Measurements from ENCODE around the gene LRRC53. TPM values are rescaled to one million over a fixed set of nuclear protein-coding genes. Genes with fewer than 3 reads are reported as not detected.

LRRC53 gene
- total and polyA plus RNA-seq, 2 of the 4 experiments (the other 2 are of a cell fraction): not detected

DNA sequence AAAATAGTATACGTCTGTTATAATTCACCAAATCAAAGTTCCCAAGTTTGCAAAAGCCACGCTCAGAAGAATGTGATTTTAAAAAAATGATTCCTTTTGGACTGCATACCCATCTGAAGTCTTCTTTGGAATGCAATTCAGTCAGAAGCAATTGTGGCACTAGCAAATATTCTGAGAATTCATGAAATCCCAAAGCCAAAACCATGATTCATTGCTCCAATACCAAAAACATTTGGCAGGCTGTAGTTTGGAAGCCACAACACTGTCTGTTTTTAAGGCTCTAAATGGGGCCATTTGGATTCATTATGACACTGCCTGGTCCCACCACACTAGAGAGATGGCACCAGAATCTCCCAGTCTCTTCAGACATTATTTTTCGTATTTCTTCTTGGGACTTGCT, 21.8 kb upstream of the LRRC53 start:
- ATAC-seq (ENCODE audit: low read depth): peak; percentile 37
- H3K14ac ChIP-seq (replicated peaks; ENCODE audit: low read depth, low read length): no peak overlapping the region
- intact Hi-C loops (cut with micrococcal nuclease): no loop called here
- no peak overlapping the region for H4K8ac ChIP-seq (ENCODE audit: low read depth in 2 of 2, low read length in 2 of 2)
- no peaks in the 10 kb centered on the region for H4K20me1 ChIP-seq (ENCODE audit: insufficient read depth, low read length)
- no peaks in the 10 kb centered on the region for H3K9me3 ChIP-seq (ENCODE audit: control insufficient read depth, insufficient read depth, low read length)
- dilution Hi-C loops (cut with HindIII; ENCODE audit: low sequenced_read_pairs, unreplicated experiment): no loop called here
- ChIA-PET CTCF (no interaction called here), POLR2A (ENCODE audit: unreplicated experiment) (no interaction called here)
- no peaks in the 10 kb centered on the region for H3K36me3 ChIP-seq (ENCODE audit: control insufficient read depth, insufficient read depth, low read length)
- no peak overlapping the region for H4K5ac ChIP-seq (ENCODE audit: low read depth, low read length)
- no TSS peak for BruUV-seq (replicated peaks)
- H2AFZ ChIP-seq (replicated peaks; ENCODE audit: low read length, poor library complexity): no peak overlapping the region
- DNase-seq: no peak
- TF ChIP-seq, protein P1, sequence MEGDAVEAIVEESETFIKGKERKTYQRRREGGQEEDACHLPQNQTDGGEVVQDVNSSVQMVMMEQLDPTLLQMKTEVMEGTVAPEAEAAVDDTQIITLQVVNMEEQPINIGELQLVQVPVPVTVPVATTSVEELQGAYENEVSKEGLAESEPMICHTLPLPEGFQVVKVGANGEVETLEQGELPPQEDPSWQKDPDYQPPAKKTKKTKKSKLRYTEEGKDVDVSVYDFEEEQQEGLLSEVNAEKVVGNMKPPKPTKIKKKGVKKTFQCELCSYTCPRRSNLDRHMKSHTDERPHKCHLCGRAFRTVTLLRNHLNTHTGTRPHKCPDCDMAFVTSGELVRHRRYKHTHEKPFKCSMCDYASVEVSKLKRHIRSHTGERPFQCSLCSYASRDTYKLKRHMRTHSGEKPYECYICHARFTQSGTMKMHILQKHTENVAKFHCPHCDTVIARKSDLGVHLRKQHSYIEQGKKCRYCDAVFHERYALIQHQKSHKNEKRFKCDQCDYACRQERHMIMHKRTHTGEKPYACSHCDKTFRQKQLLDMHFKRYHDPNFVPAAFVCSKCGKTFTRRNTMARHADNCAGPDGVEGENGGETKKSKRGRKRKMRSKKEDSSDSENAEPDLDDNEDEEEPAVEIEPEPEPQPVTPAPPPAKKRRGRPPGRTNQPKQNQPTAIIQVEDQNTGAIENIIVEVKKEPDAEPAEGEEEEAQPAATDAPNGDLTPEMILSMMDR (conservative IDR thresholded peaks at IDR 0.05; ENCODE audit: low read depth, low read length): no peak
- TF ChIP-seq CEBPB (IDR thresholded peaks at IDR 0.05; ENCODE audit: low read depth, low read length) (no peak), MAZ (IDR thresholded peaks at IDR 0.05; ENCODE audit: borderline replicate concordance, low read depth, low read length) (no peak), MXI1 (IDR thresholded peaks at IDR 0.05; ENCODE audit: borderline replicate concordance, low read depth, low read length) (no peak), RFX5 (IDR thresholded peaks at IDR 0.05; ENCODE audit: low read depth, low read length) (no peak), RAD21 (IDR thresholded peaks at IDR 0.05; ENCODE audit: low read length) (no peak)
- TF ChIP-seq, protein P2, sequence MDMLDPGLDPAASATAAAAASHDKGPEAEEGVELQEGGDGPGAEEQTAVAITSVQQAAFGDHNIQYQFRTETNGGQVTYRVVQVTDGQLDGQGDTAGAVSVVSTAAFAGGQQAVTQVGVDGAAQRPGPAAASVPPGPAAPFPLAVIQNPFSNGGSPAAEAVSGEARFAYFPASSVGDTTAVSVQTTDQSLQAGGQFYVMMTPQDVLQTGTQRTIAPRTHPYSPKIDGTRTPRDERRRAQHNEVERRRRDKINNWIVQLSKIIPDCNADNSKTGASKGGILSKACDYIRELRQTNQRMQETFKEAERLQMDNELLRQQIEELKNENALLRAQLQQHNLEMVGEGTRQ (IDR thresholded peaks at IDR 0.05; ENCODE audit: low read depth, low read length): no peak
- no peak overlapping the region for H2BK15ac ChIP-seq (ENCODE audit: low read depth, low read length)
- H3K56ac ChIP-seq (ENCODE audit: extremely low read depth, insufficient read depth, low read length): no peak overlapping the region
- no peak overlapping the region for H3K27ac ChIP-seq (ENCODE audit: insufficient read depth, low read length)
- no peak overlapping the region for H3K9ac ChIP-seq (ENCODE audit: low read depth, low read length)
- in situ Hi-C loops (cut with MboI; ENCODE audit: low sequenced_read_pairs): no loop called here
- no peak overlapping the region for H3K4me3 ChIP-seq (ENCODE audit: insufficient read depth, low read depth, low read length)
- H3K4ac ChIP-seq (ENCODE audit: low read depth, low read length): no peak overlapping the region
- no peak overlapping the region for H3K18ac ChIP-seq (ENCODE audit: low read depth, low read length)
- WGBS, 2 experiments (ENCODE audit: extremely low coverage in 2 of 2, insufficient read length in 1 of 2): no CpG with 5 or more reads among the region's 3 CpGs
- no peak overlapping the region for H4K91ac ChIP-seq (ENCODE audit: insufficient read depth, low read depth, low read length)
- no peak overlapping the region for H2BK5ac ChIP-seq (ENCODE audit: low read depth, low read length, poor library complexity, severe bottlenecking)
- H3K23ac ChIP-seq (ENCODE audit: low read depth, low read length): no peak overlapping the region
- no peaks in the 10 kb centered on the region for H3K79me1 ChIP-seq (ENCODE audit: low read depth in 1 of 2, low read length in 2 of 2)
- H2AK5ac ChIP-seq (ENCODE audit: low read depth, low read length): no peak overlapping the region
- no peaks in the 10 kb centered on the region for H3K4me1 ChIP-seq (ENCODE audit: control insufficient read depth, insufficient read depth, low read length)
- H2BK20ac ChIP-seq (ENCODE audit: low read depth, low read length): no peak overlapping the region
- H3K4me2 ChIP-seq (ENCODE audit: low read depth, low read length): no peak overlapping the region
- H2AK9ac ChIP-seq (replicated peaks; ENCODE audit: low read depth, low read length, poor library complexity): no peak overlapping the region
- H2BK120ac ChIP-seq (ENCODE audit: low read depth, low read length): no peak overlapping the region
- H3K9me1 ChIP-seq (ENCODE audit: insufficient read depth, low read length): no peaks in the 10 kb centered on the region
- no peaks in the 10 kb centered on the region for H3K27me3 ChIP-seq (ENCODE audit: control insufficient read depth, insufficient read depth, low read length)
